ENCODE data around the gene SMAP1. TPM values are rescaled to one million over a fixed set of nuclear protein-coding genes. Genes with fewer than 3 reads are reported as not detected.

Gene SMAP1
- total and polyA plus RNA-seq, 10 donors, result 12.0 to 28.2 (median 19.8) TPM

DNA sequence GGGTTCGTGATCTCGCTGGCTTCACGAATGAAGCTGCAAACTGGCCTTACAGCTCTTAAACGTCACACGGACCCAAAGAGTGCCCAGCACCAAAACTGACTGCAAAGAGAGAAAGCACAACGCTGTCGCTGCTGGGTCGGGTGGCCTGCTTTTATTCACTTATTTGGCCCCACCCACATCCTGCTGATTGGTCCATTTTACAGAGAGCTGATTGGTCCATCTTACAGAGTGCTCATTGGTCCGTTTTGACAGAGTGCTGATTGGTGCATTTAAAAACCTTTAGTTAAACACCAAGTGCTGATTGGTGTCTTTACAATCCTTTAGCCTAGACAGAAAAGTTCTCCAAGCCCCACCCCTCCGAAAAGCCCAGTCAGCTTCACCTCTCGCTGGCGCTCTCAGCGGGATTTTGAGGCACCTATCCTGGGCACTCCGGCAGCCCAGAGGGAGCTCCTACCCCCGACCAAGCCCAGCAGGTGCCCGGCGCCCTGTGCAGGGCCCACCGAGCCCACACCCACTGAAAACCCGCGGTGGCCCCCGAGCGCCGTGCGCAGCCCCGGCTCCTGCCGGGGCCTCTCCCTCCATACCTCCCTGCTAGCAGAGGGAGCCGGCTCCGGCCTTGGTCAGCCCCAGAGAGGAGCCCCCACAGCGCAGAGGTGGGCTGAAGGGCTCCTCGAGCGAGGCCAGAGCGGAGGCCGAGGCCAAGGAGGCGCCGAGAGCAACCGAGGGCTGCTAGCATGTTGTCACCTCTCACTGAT lies 40.0 kb upstream of the SMAP1 start:
- DNase-seq, result no peak
- H3K27me3 ChIP-seq (replicated peaks in 1 of 7), result no peaks in the 10 kb centered on the region
- H3K27ac ChIP-seq, result no peak overlapping the region
- TF ChIP-seq POLR2AphosphoS5 (IDR thresholded peaks at IDR 0.05) (no peak), POLR2A (IDR thresholded peaks at IDR 0.05) (no peak)
- TF ChIP-seq, protein P1, sequence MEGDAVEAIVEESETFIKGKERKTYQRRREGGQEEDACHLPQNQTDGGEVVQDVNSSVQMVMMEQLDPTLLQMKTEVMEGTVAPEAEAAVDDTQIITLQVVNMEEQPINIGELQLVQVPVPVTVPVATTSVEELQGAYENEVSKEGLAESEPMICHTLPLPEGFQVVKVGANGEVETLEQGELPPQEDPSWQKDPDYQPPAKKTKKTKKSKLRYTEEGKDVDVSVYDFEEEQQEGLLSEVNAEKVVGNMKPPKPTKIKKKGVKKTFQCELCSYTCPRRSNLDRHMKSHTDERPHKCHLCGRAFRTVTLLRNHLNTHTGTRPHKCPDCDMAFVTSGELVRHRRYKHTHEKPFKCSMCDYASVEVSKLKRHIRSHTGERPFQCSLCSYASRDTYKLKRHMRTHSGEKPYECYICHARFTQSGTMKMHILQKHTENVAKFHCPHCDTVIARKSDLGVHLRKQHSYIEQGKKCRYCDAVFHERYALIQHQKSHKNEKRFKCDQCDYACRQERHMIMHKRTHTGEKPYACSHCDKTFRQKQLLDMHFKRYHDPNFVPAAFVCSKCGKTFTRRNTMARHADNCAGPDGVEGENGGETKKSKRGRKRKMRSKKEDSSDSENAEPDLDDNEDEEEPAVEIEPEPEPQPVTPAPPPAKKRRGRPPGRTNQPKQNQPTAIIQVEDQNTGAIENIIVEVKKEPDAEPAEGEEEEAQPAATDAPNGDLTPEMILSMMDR (IDR thresholded peaks at IDR 0.05 in 8 of 11, conservative IDR thresholded peaks at IDR 0.05 in 3 of 11), result no peak
- no peaks in the 10 kb centered on the region for H3K36me3 ChIP-seq
- peaks cover 0 to 5% (median 0%) of the 10 kb centered on the region in 8 donors for H3K9me3 ChIP-seq
- no peak overlapping the region for H3K4me3 ChIP-seq
- 92 to 97% (median 96%) methylated on average over 24 to 36 of the region's 36 CpGs for WGBS, 5 donors
- intact Hi-C loops (cut with DNase I; ENCODE audit: low total_unique reads), result no loop called here
- H3K4me1 ChIP-seq, result no peaks in the 10 kb centered on the region

DNA sequence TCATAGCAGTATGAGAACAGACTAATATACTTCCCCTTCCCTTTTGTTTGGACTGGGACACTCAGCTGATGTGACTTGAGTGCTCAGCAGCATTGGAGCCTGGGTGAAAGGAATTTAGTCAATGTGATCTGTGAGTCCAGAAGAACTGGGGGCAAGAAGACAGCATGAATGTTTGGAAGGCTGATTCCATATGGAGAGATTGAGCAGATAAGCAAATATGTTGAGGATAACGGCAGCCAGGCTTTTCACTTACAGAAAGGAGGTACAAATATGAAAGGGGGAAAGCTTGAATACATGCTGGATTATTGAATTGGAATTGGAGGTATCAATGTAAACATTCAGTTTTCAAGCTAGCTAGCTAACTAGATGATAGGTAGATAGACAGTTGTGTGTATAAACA lies 37.8 kb upstream of the SMAP1 start:
- Histone ChIP-seq H3K27ac (no peak overlapping the region), H3K4me1 (no peaks in the 10 kb centered on the region), H3K27me3 (replicated peaks in 1 of 7) (no peaks in the 10 kb centered on the region), H3K9me3 (peaks cover 0 to 5% (median 0%) of the 10 kb centered on the region in 8 donors), H3K36me3 (no peaks in the 10 kb centered on the region), H3K4me3 (no peak overlapping the region)
- intact Hi-C loops (cut with DNase I; ENCODE audit: low total_unique reads), result no loop called here
- TF ChIP-seq, protein P1 (IDR thresholded peaks at IDR 0.05 in 8 of 11, conservative IDR thresholded peaks at IDR 0.05 in 3 of 11), result no peak
- TF ChIP-seq POLR2AphosphoS5 (IDR thresholded peaks at IDR 0.05) (no peak), POLR2A (IDR thresholded peaks at IDR 0.05) (no peak)
- no peak for DNase-seq
- 72 to 94% (median 83%) methylated on average over 1 of the region's 1 CpG for WGBS, 5 donors

DNA sequence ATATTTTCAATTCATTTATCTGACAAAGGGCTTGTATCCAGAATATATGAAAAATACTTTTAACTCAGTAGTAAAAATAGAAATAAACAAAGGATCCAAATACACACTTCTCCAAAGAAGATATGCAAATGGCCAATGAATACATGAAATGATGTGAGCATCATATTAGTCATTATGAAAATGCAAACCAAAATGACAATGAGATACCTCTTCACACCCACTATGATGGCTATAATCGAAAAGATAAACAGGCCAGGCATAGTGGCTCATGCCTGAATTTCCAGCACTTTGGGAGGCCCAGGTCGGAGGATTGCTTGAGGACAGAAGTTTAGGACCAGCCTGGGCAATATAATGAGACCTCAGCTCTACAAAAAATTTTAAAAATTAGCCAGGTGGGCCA lies 33.8 kb upstream of the SMAP1 start:
- H3K4me1 ChIP-seq, result no peaks in the 10 kb centered on the region
- TF ChIP-seq, protein P1 (IDR thresholded peaks at IDR 0.05 in 8 of 11, conservative IDR thresholded peaks at IDR 0.05 in 3 of 11), result no peak
- TF ChIP-seq POLR2AphosphoS5 (IDR thresholded peaks at IDR 0.05) (no peak), POLR2A (IDR thresholded peaks at IDR 0.05) (no peak)
- no peaks in the 10 kb centered on the region for H3K27me3 ChIP-seq (replicated peaks in 1 of 7)
- no peak overlapping the region for H3K4me3 ChIP-seq
- 61 to 88% (median 69%) methylated on average over 2 of the region's 2 CpGs for WGBS, 5 donors
- DNase-seq, result no peak
- H3K27ac ChIP-seq, result no peak overlapping the region
- H3K36me3 ChIP-seq, result no peaks in the 10 kb centered on the region
- intact Hi-C loops (cut with DNase I; ENCODE audit: low total_unique reads), result no loop called here
- H3K9me3 ChIP-seq, result no peaks in the 10 kb centered on the region

DNA sequence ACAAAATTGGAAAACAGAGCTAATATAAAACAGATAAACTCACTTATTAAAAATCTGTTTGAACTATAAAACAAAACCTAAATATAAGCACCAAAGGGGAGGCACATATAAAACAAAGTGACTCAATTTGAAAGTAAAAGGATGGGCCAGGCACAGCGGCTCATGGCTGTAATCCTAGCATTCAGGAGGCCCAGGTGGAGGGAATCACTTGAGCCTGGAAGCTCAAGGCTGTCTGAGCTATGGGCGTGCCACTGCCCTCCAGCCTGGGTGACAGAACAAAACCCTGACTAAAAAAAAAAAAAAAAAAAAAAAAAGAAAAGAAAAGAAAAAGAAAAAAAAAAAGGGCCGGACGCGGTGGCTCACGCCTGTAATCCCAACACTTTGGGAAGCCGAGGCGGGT lies 31.1 kb upstream of the SMAP1 start:
- no peak overlapping the region for H3K4me3 ChIP-seq
- H3K4me1 ChIP-seq, result no peaks in the 10 kb centered on the region
- no peak overlapping the region for H3K27ac ChIP-seq
- 86 to 96% (median 91%) methylated on average over 8 of the region's 8 CpGs for WGBS, 5 donors
- intact Hi-C loops (cut with DNase I; ENCODE audit: low total_unique reads), result no loop called here
- TF ChIP-seq POLR2AphosphoS5 (IDR thresholded peaks at IDR 0.05), result no peak
- TF ChIP-seq POLR2A (IDR thresholded peaks at IDR 0.05), result no peak
- TF ChIP-seq, protein P1 (IDR thresholded peaks at IDR 0.05 in 8 of 11, conservative IDR thresholded peaks at IDR 0.05 in 3 of 11), result no peak
- DNase-seq, result no peak
- H3K36me3 ChIP-seq, result no peaks in the 10 kb centered on the region
- no peaks in the 10 kb centered on the region for H3K27me3 ChIP-seq (replicated peaks in 1 of 7)
- no peaks in the 10 kb centered on the region for H3K9me3 ChIP-seq

Data from spleen (tissue), 11 donors.